ENCODE results near the gene SEC63.

SEC63 gene

DNA sequence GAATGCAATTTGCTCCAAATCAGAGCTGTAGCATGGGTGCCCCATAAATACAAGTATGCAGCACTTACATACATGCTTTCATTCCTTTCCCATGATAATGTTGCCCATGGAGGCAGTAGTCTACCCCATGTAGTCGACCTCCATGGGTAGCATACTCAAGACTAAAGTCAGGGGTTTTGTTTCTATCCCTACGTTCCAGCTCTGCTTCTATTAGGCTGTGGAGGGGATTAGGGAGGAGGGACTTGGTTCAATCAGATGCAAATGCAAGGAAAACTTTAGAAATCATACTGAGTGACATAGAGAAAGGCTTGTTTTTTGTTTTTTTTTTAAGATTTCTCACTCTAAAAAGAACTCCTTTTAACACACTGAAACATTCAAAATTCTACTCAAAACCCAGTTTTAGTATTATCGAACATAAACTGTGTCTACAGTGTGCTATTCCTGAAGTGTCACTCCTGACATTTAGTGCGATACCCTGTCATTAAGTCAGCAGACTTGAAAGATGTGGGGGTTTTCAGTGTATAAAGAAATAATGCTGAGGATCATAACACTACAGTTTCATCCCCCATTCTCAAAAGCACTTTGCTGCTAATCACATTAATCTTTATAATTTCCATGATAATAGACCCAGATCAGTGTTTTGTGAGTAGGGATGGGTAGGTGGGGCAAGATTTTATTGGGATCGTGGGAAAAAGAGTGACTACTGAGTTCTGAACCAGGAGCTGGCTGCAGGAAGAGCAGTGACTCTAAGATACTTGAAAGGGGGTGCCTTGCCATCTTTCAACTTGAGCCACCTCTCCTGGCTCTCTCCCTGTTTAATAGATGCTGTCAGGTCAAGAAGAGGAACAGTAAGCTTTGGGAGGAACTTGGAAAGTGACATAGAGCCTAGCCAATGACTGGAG, 93.5 kb downstream of the SEC63 start:
- TF ChIP-seq, protein P1, sequence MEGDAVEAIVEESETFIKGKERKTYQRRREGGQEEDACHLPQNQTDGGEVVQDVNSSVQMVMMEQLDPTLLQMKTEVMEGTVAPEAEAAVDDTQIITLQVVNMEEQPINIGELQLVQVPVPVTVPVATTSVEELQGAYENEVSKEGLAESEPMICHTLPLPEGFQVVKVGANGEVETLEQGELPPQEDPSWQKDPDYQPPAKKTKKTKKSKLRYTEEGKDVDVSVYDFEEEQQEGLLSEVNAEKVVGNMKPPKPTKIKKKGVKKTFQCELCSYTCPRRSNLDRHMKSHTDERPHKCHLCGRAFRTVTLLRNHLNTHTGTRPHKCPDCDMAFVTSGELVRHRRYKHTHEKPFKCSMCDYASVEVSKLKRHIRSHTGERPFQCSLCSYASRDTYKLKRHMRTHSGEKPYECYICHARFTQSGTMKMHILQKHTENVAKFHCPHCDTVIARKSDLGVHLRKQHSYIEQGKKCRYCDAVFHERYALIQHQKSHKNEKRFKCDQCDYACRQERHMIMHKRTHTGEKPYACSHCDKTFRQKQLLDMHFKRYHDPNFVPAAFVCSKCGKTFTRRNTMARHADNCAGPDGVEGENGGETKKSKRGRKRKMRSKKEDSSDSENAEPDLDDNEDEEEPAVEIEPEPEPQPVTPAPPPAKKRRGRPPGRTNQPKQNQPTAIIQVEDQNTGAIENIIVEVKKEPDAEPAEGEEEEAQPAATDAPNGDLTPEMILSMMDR (IDR thresholded peaks at IDR 0.05) = no peak

DNA sequence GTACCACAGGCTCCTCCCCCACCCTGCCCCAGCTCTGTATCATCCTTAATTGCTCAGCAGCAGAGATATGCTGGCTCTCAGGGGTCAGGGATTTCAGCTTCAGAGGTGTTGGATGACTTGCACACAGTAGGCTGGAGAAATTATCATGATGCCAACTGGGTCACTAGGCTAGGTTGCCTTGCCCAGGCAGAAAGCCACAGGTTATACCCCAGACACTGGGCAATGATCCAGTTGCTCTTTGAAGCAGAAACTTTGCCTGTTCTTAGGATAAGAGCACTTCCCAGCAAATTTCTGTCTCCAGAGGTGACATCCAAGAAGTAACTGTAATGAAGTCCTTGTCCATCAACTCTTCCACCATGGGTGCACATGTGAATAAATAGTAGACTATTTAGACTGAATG, 95.6 kb downstream of the SEC63 start:
- TF ChIP-seq, protein P1 (IDR thresholded peaks at IDR 0.05) = no peak

DNA sequence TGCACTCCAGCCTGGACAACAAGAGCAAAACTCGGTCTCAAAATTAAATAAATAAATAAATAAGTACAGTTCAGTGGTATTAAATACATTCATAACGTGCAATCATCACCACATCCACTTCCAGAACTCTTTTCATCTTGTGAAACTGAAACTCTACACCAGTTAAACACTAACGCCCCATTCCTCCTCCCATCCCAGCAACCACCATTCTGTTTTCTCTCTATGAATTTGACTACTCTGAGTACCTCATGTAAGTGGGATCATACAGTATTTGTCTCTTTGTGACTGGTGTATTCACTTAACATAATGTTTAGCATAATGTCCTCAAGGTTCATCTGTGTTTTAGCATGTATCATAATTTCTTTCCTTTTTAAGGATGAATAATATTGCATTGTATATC, 104.8 kb downstream of the SEC63 start:
- TF ChIP-seq, protein P1 (IDR thresholded peaks at IDR 0.05) = no peak

DNA sequence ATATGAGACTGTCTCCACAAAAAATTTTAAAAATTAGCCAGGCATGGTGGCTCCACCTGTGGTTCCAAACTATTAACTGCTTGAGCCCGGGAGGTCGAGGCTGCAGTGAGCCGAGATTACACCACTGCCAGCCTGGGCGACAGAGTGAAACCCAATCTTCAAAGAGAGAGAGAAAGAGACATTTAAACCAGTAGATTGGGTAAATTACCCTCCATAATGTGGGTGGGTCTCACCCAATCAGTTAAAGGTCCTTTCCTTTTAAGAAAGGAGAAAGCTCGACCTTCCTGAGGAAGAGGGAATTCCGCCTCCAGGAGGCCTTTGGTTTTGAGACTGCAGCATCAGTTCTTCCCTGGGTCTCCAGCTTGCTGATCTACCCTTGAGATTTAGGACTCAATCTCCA, 108.7 kb downstream of the SEC63 start:
- TF ChIP-seq, protein P1 (IDR thresholded peaks at IDR 0.05) = no peak

DNA sequence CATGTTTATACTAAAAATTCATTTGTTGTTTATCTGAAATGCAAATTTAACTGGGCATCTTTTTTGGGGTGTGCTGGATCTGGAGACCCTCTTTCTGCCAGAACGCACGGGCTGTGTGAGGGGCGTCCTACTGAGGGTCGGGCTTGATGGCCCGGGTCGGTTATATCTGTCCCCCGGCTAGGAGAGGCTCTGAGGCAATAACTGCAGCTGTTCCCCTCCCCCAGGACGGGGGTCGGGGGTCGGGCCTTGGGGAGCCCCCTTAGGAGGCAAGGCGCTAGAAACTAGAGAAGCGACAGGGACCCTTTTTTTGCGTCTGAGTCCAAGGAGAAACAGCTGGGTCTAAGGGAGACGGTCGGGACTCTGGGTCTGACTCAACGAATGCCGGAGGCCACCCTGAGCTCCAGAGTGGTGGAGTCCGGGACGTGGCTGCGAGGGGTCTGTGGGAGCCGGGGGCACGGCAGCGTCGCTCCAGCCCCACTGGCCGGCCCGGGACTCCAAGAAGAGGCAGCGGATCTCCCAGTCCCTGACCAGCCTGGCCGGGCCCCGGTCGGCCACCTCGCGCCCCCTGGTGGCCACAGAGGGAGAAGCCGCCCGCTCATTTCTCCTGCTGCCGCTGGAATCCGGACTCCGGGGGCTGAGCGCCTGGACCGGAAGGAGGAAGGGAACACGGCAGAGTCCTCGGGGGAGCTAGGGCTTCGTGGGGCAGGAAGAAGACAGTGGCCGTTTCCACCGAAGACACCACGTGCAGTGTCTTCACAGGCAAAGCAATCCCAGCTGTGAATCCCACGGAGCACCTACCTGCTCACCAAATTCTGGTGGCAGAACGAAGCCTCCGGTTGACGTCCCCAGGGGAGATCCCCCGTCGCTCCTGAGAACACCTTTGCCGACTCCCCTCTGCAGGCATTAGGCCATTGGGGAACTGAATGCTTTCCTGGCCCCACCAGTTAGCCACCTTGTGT, 109.9 kb downstream of the SEC63 start:
- TF ChIP-seq, protein P1 (IDR thresholded peaks at IDR 0.05) = peak; percentile 87

DNA sequence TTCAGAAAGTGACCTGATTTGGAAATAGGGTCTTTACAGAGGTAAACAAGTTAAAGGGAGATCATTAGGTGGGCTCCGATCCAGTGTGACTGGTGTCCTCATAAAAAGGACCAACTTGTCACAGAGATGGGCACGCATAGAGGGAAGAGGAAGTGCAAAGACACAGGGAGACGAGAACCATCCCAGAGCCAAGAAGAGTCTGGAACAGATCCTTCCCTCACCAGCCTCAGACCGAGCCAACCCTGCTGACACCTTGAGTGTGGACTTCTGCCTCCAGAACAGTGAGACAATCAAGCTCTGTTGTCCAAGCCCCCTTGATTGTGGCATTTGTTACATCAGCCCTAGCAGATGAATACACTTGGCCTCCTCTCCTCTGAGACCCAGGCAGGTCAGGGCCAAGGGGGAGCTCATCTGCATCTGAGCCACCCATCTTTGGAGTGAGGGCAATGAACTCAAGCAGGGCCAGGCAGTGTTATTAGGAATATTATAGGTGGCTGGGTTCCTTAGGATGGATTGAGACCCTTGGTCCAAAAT, 111.7 kb downstream of the SEC63 start:
- TF ChIP-seq, protein P1 (IDR thresholded peaks at IDR 0.05) = no peak

DNA sequence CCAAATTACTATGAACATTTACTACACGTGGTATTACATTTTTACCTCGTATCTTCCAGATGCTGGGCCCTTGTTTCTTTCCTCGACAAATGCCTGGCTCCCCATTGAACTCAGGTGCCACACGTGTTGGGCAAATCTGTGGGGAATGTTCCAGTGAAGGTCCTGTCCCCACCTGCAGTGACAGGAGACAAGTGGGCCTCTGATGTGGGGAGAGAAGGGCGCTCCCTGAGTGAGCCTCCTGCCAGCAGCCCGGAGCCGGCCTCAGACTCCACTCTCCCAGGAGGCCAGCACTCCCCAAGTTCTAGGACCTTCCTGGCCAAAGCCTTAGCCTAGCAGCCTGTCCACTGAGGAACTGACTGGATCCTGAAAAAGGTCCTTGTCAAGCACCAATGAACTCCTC, 112.2 kb downstream of the SEC63 start:
- TF ChIP-seq, protein P1 (IDR thresholded peaks at IDR 0.05) = no peak
